Body of pancreas (tissue), 4 donors: ENCODE measurements around the gene ANKRD44.

Source experiments
- POLR2A ChIP-seq, 3 donors: fragments of 450-650 bp; IDR thresholded peaks; one replicate each; pipeline ENCODE4 v1.6.1; 2016; ENCODE audit warnings: antibody characterized with exemption in 3 of 3, mild to moderate bottlenecking in 2 of 3
- TF ChIP-seq, protein P1 (sequence below), 7 experiments: fragments of 450-650 bp in 4 of 7; fragments of 200-600 bp in 3 of 7; sonication (generic) in 3 of 7; IDR thresholded peaks; one replicate each; pipeline ENCODE4 v1.5.1; 2016 to 2019; ENCODE audit warnings: antibody characterized with exemption in 7 of 7

GRCh38 chr2:196956069-196956468, 354.5 kb downstream of the ANKRD44 start:
- TF ChIP-seq, protein P1, sequence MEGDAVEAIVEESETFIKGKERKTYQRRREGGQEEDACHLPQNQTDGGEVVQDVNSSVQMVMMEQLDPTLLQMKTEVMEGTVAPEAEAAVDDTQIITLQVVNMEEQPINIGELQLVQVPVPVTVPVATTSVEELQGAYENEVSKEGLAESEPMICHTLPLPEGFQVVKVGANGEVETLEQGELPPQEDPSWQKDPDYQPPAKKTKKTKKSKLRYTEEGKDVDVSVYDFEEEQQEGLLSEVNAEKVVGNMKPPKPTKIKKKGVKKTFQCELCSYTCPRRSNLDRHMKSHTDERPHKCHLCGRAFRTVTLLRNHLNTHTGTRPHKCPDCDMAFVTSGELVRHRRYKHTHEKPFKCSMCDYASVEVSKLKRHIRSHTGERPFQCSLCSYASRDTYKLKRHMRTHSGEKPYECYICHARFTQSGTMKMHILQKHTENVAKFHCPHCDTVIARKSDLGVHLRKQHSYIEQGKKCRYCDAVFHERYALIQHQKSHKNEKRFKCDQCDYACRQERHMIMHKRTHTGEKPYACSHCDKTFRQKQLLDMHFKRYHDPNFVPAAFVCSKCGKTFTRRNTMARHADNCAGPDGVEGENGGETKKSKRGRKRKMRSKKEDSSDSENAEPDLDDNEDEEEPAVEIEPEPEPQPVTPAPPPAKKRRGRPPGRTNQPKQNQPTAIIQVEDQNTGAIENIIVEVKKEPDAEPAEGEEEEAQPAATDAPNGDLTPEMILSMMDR (IDR thresholded peaks at IDR 0.05) = no peak
- no peak for TF ChIP-seq POLR2A (IDR thresholded peaks at IDR 0.05)
